ENCODE results near the gene RHBDD3.

RHBDD3 gene

GRCh38 chr22:29306175-29306834 lies 38.5 kb upstream of the RHBDD3 start, which contains the start of gene GAS2L1:
Gene GAS2L1 (plus strand): TSS chr22:29306650. CDS start chr22:29308106, 1,456 bp downstream.
- DNase-seq (ENCODE audit: low read depth): no peak

- no peak for DNase-seq (ENCODE audit: low read depth)
These were observed 38.0 kb upstream of the RHBDD3 start for GRCh38 chr22:29305836-29306174.

- DNase-seq (ENCODE audit: low read depth): no peak
These were observed 35.1 kb upstream of the RHBDD3 start for GRCh38 chr22:29302681-29303465.

- no peak for DNase-seq (ENCODE audit: low read depth)
These were observed 34.6 kb upstream of the RHBDD3 start for GRCh38 chr22:29302402-29302680.

DNA sequence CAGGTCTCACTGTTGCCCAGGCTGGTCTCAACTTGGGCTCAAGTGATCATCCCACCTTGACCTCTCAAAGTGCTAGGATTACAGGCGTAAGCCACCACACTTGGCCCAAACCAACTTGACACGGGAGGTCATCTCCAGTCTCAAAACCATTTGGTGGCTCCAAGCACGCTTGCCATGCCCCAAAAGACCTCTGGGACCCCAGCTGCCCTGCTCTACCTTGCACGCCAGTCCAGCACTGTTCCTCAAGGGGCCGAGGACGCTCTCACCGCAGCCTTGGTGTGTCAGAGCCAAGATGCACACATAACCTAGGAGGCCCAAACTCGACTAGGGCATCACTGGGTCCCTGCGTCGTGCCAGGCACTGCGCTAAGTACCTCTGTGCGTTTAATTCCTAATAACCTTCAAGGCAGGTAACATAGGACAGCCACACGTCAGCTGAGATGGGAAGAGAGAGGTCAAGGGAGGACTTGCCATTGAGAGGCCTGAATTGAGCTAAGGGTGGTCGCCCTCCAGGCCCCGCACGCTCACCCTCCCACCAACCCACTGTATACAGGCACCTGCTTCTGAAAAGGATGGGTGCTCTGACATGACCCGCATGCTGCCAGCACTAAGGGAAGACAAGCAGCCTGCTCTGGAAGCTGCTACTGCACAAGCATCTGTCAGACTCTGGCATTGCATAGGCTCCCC lies 34.1 kb upstream of the RHBDD3 start:
- DNase-seq (ENCODE audit: low read depth): no peak

DNA sequence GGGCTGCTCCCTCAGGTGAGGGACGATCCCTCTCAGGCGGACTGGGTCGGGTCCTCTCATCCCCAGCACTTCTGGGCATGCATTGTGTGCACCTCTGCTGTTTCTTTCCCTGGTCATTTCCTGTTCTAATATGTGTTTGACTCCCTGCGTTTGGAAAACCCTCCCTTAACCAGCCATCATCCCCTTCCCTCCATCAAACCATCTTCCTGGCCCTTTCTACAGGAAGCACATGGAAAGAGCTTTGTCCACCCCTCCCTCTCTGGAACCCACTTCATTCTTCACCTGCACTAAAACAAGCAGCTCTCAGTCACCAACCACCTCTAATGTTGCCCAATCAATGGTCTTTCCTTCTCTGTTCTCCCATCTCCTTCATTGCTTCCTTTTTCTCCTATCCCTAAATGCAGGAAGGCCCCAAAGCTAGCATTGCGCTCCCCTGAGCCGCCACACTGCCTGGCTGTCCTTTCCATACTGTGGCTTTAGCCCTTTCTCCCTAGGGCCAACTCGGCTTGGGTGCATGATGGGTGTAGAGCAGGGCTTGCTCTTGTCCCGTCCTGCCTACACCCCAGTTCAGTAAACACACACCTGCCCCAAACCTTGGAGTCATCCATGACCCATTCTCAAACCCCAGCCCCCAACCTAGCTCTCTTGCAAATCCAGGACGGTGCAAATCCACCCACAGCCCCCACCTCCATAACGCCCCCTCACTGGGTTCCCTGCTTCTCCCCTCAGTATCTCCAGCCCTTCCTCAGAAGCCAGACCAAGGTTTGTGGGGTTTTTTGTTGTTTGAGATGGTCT lies 33.2 kb upstream of the RHBDD3 start:
- no peak for DNase-seq (ENCODE audit: low read depth)

DNA sequence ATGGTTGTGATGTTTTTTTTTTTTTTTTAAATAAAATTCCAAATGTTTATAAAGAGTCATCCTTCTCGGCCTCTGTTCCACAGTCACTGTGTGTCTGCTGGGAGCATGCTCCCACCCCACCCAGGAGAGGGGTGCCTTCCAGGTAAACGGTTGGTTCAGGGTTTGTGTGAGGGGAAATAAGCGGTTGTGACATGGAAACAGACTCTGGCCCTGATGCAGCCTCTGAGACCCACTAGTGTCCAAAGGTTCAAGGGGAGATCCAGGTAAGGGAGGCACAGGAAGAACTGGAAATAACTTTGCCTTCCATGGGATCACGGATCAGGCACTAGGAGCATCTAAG lies 32.7 kb upstream of the RHBDD3 start:
- DNase-seq (ENCODE audit: low read depth): no peak

GRCh38 chr22:29299136-29299900 lies 31.5 kb upstream of the RHBDD3 start:
- no peak for DNase-seq (ENCODE audit: low read depth)

- no peak for DNase-seq (ENCODE audit: low read depth)
These were observed 30.9 kb upstream of the RHBDD3 start for GRCh38 chr22:29298641-29299040.

GRCh38 chr22:29292379-29292778 lies 24.6 kb upstream of the RHBDD3 start:
- no peak for DNase-seq (ENCODE audit: low read depth)

GRCh38 chr22:29291215-29291614 lies 23.4 kb upstream of the RHBDD3 start:
- DNase-seq (ENCODE audit: low read depth): no peak

DNA sequence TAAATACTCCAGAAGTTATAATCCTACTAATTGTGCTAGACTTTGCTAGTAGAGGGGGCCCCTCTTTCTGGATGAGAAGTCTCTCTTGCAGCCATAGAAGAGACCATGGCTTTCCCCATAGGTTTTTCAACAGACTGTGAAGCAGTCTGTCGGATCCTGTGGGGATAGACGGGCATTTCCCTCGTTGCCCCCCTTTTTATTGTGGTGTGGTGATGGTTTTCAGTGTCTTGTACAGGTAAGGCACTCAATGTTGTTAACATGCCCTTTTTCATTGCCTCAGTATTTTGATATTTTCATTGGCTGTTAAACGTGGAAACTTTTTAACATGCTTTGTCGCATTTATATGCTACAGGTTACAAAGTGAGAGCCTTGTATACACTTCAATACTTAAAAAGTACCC lies 22.3 kb upstream of the RHBDD3 start:
- DNase-seq (ENCODE audit: low read depth): no peak

- no peak for DNase-seq (ENCODE audit: low read depth)
These were observed 21.1 kb upstream of the RHBDD3 start for GRCh38 chr22:29288837-29289236.

- DNase-seq (ENCODE audit: low read depth): no peak
These were observed 16.4 kb upstream of the RHBDD3 start for GRCh38 chr22:29284196-29284595.

DNA sequence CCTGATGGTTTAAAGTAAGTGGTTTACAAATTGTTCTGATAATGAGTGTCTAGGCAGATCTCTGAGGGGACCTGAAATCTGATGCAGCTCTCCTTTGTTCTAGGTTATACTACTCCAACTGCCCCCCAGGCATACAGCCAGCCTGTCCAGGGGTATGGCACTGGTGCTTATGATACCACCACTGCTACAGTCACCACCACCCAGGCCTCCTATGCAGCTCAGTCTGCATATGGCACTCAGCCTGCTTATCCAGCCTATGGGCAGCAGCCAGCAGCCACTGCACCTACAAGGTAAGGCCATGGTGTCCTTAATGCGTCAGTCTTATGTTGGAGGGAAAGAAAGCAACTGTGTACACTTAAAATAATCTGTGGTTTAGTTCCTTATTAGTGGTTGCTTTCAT lies 10.1 kb upstream of the RHBDD3 start:
- DNase-seq (ENCODE audit: low read depth): no peak

GRCh38 chr22:29275819-29276565 lies 8.2 kb upstream of the RHBDD3 start:
- DNase-seq (ENCODE audit: low read depth): no peak

DNA sequence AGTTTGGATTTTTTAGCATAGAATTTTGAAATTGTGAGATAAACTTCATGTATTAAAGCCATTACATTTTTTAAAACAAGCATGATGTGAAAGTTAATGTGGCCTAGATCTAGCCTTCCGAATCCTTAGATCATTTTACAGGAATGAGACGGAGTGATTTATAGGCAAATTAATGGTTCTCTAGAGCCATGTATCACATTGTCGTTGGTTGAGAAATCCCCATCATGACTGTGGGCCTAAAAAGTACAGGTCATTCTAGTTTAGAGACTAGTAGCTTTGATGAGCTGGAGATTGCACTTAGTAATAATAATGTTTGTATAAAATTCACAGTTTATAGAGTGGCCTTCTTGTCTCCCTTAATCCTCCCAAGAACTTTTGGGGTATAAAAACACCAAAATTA lies 7.4 kb upstream of the RHBDD3 start:
- DNase-seq (ENCODE audit: low read depth): no peak

GRCh38 chr22:29272624-29273023 lies 4.8 kb upstream of the RHBDD3 start:
- no peak for DNase-seq (ENCODE audit: low read depth)

DNA sequence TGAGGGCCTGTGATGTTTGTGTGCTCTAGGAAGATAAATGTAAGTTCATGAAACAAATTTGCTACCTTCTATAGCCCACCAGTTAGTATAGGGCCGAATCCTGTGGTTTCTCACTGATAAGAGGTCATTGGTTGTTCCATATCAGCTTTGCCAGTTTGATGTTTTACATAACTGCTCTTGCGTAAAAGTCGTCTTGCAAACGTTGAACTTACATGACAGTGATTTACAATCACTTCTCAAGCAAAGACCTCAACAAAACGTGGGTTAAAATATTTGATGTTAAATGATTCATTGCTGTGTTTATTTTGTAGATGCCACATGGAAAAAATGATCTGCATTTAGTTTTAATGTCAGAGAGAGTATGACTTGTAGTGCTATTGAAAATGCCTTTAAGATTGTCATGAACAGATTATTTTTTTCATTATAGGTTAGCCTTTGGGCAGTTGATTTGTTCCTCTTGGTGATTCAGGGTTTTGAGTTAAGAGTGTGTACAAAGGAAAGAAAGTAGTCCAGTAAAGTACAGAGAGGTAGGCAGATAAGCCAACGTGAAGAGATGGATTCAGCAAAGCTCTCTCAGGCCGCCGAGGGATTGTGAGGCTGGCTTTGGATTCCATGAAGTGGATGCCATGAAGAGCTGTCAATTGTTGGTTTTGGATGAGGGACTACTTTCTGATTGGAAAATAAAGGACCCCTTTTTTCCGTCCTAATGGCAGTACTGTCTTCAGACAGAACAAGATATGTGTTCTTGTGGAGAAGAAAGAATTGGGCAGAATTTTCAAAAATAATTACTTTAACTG lies 2.9 kb upstream of the RHBDD3 start:
- no peak for DNase-seq (ENCODE audit: low read depth)

DNA sequence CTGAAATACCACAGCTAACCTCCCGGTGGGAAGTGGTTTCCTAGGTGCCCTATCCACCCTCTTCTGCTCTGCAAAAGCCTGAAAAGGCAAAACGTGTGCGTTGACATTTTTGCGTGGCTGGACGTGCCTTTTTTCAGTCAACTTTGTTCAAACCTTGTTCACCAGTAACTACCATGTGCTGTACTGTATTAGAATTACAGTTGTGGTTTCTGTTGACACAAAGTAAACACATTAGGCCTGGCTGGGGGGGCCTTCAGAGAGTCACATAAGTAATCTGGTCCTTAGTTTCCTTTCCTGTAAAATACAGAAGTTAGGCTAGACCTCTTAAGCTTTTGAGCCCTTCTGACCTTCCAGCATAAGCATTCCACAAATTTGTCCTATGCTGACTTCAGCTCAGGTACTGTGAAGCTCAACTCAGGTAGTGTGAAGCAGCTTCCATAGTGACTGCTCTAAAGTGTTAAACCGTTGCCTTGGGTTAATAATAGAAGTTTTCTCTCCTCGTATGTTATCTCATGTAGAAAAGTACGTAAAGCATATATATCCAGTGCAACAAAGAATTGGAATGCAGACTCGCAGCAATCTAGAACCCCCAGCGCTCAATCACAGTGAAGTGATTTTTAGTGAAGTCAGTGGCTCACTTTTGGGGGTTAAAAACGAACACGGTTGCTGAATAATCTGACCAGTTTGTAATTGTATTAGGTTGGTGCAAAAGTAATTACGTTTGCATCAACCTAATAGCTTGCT lies 2.1 kb upstream of the RHBDD3 start:
- DNase-seq (ENCODE audit: low read depth): no peak
